Pancreas (tissue), 10 donors: ENCODE measurements around the gene CCDC6. TPM values are rescaled to one million over a fixed set of nuclear protein-coding genes. Genes with fewer than 3 reads are reported as not detected.
A peak's percentile ranks its signal among the peaks of the same experiment; 100 is the strongest.

Experiments used
- ATAC-seq, 4 donors: fragments of 200-7000 bp; cut with Tn5 transposase; one replicate each; pipeline versions ENCODE4 v1.8.0 to v1.9.1; 2020; ENCODE audit warnings: mild to moderate bottlenecking in 4 of 4, moderate library complexity in 4 of 4
- DNase-seq, 6 donors: peaks; one replicate each; pipeline ENCODE4 v3.0.0-alpha.2; 2020
- FAIRE-seq: peaks from 2 replicates; lab custom pipeline; 2012; peaks lifted over from hg19 to GRCh38; lab: Jason Lieb, UNC
- H3K27ac ChIP-seq, 4 donors: fragments of 200-600 bp; sonication (generic); 1 replicate in 3 of 4; 2 replicates in 1 of 4; pipeline versions ENCODE4 v1.5.0 to v1.8.0; 2020
- H3K27me3 ChIP-seq, 4 donors: fragments of 200-600 bp; one replicate each; pipeline ENCODE4 v1.8.0; 2021
- H3K36me3 ChIP-seq, 3 donors: fragments of 200-600 bp; sonication (generic) in 1 of 3; one replicate each; pipeline versions ENCODE4 v1.5.0 to v1.8.0; 2020 to 2021
- H3K4me1 ChIP-seq, 3 donors: fragments of 200-600 bp; one replicate each; pipeline ENCODE4 v1.8.0; 2021
- H3K4me3 ChIP-seq, 4 donors: fragments of 200-600 bp; sonication (generic) in 2 of 4; one replicate each; pipeline versions ENCODE4 v1.5.0 to v1.8.0; 2020 to 2021
- H3K9me3 ChIP-seq, 4 donors: fragments of 200-600 bp; one replicate each; pipeline ENCODE4 v1.8.0; 2021
- CTCF ChIP-seq, 4 donors: fragments of 200-600 bp; sonication (generic) in 3 of 4; IDR thresholded peaks; one replicate each; pipeline versions ENCODE4 v1.5.0 to v1.8.0; 2021; ENCODE audit warnings: antibody characterized with exemption in 4 of 4
- WGBS, 2 donors: extraction: QIAGEN DNeasy Blood & Tissue Kit; methylation state at CpG; one replicate each; pipeline ENCODE4 v1.1.7; 2013; 5-methylcytosine and 5-hydroxymethylcytosine counted together
- intact Hi-C, 3 donors: fragments of 100-400 bp; cut with DNase I; formaldehyde crosslinking; loops; one replicate each; pipeline versions ENCODE4 v1.11.1 to v1.14.2; 2022
- polyA plus RNA-seq, 2 donors: library from polyadenylated mRNA; stranded (reverse); fragments of 200-250 nt; gene quantifications; one replicate each; pipeline ENCODE4 v1.2.3, GENCODE V29; 2013
- total RNA-seq, 6 donors: library from RNA; stranded (reverse); fragmentation: NEBNext Ultra II Directional in 4 of 6; extraction: Animal tissue kit (Norgen Biotek cat#: 25700) in 4 of 6; gene quantifications; one replicate each; pipeline versions ENCODE4 v1.2.1 to v1.2.4, GENCODE V29; 2021 to 2023
- donor health status: healthy with polysubstance abuse.
- donor health status: DM: no; HTN: no; CAD: no; lungs with moderate emphysema.
- donor health status: DM: no; HTN: no; CAD: no.
- donor health status: control.
- donor health status: control.
- donor health status: Bipolar disorder and iron deficiency.
- donor health status: DM: yes; HTN: yes; CAD: no.
- donor health status: DM: no; HTN: no; CAD: no.
- donor health status: DM: no; HTN: no; CAD: no.
- donor health status: DM: yes; HTN: yes; CAD: no.

The CCDC6 gene
- total and polyA plus RNA-seq, 8 donors: 8.3 to 53.1 (median 29.0) TPM

GRCh38 chr10:59880971-59881510, 25.3 kb downstream of the CCDC6 start:
- H3K27ac ChIP-seq: no peak overlapping the region
- no peak for FAIRE-seq
- WGBS, 2 donors: 78 to 80% methylated on average over 6 of the region's 6 CpGs

GRCh38 chr10:59880019-59880717, 26.2 kb downstream of the CCDC6 start:
- Histone ChIP-seq H3K4me3 (no peak overlapping the region), H3K27ac (no peak overlapping the region), H3K36me3 (no peaks in the 10 kb centered on the region), H3K4me1 (peaks cover 0 to 10% (median 6%) of the 10 kb centered on the region in 3 donors), H3K27me3 (no peaks in the 10 kb centered on the region), H3K9me3 (no peaks in the 10 kb centered on the region)
- DNase-seq: no peak
- WGBS, 2 donors: 70 to 82% methylated on average over 6 of the region's 6 CpGs
- intact Hi-C loops: no loop called here
- no peak for TF ChIP-seq CTCF (IDR thresholded peaks at IDR 0.05)
- FAIRE-seq: no peak
- no peak for ATAC-seq

More at GRCh38 chr10:59880971-59881510, 25.3 kb downstream of the CCDC6 start:
- intact Hi-C loops: no loop called here
- DNase-seq (no peak), ATAC-seq (no peak)
- TF ChIP-seq CTCF (IDR thresholded peaks at IDR 0.05): no peak
- peaks cover 0 to 13% (median 6%) of the 10 kb centered on the region in 3 donors for H3K4me1 ChIP-seq
- no peak overlapping the region for H3K4me3 ChIP-seq
- H3K9me3 ChIP-seq: no peaks in the 10 kb centered on the region
- no peaks in the 10 kb centered on the region for H3K36me3 ChIP-seq
- H3K27me3 ChIP-seq: no peaks in the 10 kb centered on the region

GRCh38 chr10:59879363-59879913, 26.9 kb downstream of the CCDC6 start:
- Histone ChIP-seq H3K9me3 (no peaks in the 10 kb centered on the region), H3K36me3 (no peaks in the 10 kb centered on the region), H3K4me3 (no peak overlapping the region), H3K4me1 (peaks cover 0 to 10% (median 7%) of the 10 kb centered on the region in 3 donors), H3K27me3 (no peaks in the 10 kb centered on the region), H3K27ac (no peak overlapping the region)
- ATAC-seq: no peak
- no peak for FAIRE-seq
- no peak for TF ChIP-seq CTCF (IDR thresholded peaks at IDR 0.05)
- no peak for DNase-seq
- intact Hi-C loops: loop anchor here in 1 of 3 donors (10.0 kb wide), 1 partner anchor 155 kb away; no protein-coding TSS in a partner anchor
- WGBS, 2 donors: 45 to 57% methylated on average over 4 of the region's 4 CpGs

- no peaks in the 10 kb centered on the region for H3K36me3 ChIP-seq
- no peaks in the 10 kb centered on the region for H3K9me3 ChIP-seq
- WGBS, 2 donors: 95 to 97% methylated on average over 2 of the region's 2 CpGs
- H3K4me1 ChIP-seq: peaks cover 0 to 11% (median 10%) of the 10 kb centered on the region in 3 donors
- TF ChIP-seq CTCF (IDR thresholded peaks at IDR 0.05): no peak
- intact Hi-C loops: loop anchor here in 1 of 3 donors (10.0 kb wide), 1 partner anchor 156 kb away; no protein-coding TSS in a partner anchor
- DNase-seq: no peak
- peak in 1 of 4 donors; percentile 21 for ATAC-seq
- FAIRE-seq: no peak
- no peak overlapping the region for H3K27ac ChIP-seq
- no peaks in the 10 kb centered on the region for H3K27me3 ChIP-seq
- no peak overlapping the region for H3K4me3 ChIP-seq
Observed at GRCh38 chr10:59878915-59879314, 27.4 kb downstream of the CCDC6 start.
